Activated T-cell treated with anti-CD3 and anti-CD28 coated beads for 4 hours (primary cell): ENCODE data around the gene PARP14.
"Not testable (repeated sequence)": the region's sequence is repeated elsewhere in the genome, so short reads cannot be mapped to it uniquely, and the experiment has no call there.

Experiments used
- DNase-seq: peaks from one replicate; pipeline ENCODE4 v3.0.0-alpha.2; 2020

The PARP14 gene

GRCh38 chr3:122680475-122681283 is at the start of gene PARP14:
Gene PARP14, plus strand, starts transcription at chr3:122680839. Its CDS starts 45 bp downstream, at chr3:122680884.
- DNase-seq, result peak; percentile 60

- no peak for DNase-seq
Measured at GRCh38 chr3:122635789-122636188, 44.9 kb upstream of the PARP14 start.

- DNase-seq, result no peak
Measured at GRCh38 chr3:122636697-122637096, 43.9 kb upstream of the PARP14 start.

GRCh38 chr3:122640437-122640999 is 40.1 kb upstream of the PARP14 start:
- DNase-seq, result no peak

- no peak for DNase-seq
Measured at GRCh38 chr3:122642935-122643334, 37.7 kb upstream of the PARP14 start.

- DNase-seq, result no peak
Measured at GRCh38 chr3:122646146-122646988, 34.3 kb upstream of the PARP14 start.

- not testable (repeated sequence) for DNase-seq
Measured at GRCh38 chr3:122651233-122651907, 29.3 kb upstream of the PARP14 start.

GRCh38 chr3:122651962-122652361 is 28.7 kb upstream of the PARP14 start:
- DNase-seq, result not testable (repeated sequence)

GRCh38 chr3:122658336-122658735 is 22.3 kb upstream of the PARP14 start:
- DNase-seq, result not testable (repeated sequence)

GRCh38 chr3:122660297-122660974 is 20.2 kb upstream of the PARP14 start:
- DNase-seq, result no peak

- DNase-seq, result no peak
Measured at GRCh38 chr3:122661633-122662032, 19.0 kb upstream of the PARP14 start.

GRCh38 chr3:122662505-122662904 is 18.1 kb upstream of the PARP14 start:
- no peak for DNase-seq

- DNase-seq, result no peak
Measured at GRCh38 chr3:122665226-122665786, 15.3 kb upstream of the PARP14 start.

GRCh38 chr3:122665881-122666280 is 14.8 kb upstream of the PARP14 start:
- no peak for DNase-seq

GRCh38 chr3:122668930-122669730 is 11.5 kb upstream of the PARP14 start:
- no peak for DNase-seq

- DNase-seq, result no peak
Measured at GRCh38 chr3:122671553-122671952, 9.1 kb upstream of the PARP14 start.

GRCh38 chr3:122674339-122674738 is 6.3 kb upstream of the PARP14 start:
- DNase-seq, result no peak

- no peak for DNase-seq
Measured at GRCh38 chr3:122676759-122677158, 3.9 kb upstream of the PARP14 start.

GRCh38 chr3:122677216-122677615 is 3.4 kb upstream of the PARP14 start:
- DNase-seq, result no peak

GRCh38 chr3:122678506-122678905 is 2.1 kb upstream of the PARP14 start:
- no peak for DNase-seq
